ENCODE results near the gene TRIM62.

GRCh38 chr1:33173091-33173490, 8.8 kb downstream of the TRIM62 start:
- no peak for TF ChIP-seq CSDC2 (CRISPR knock-in tag; IDR thresholded peaks at IDR 0.05)
- TF ChIP-seq ZFP3 (CRISPR knock-in tag; IDR thresholded peaks at IDR 0.05), result no peak
- no peak for TF ChIP-seq ARNTL (CRISPR knock-in tag; IDR thresholded peaks at IDR 0.05; ENCODE audit: borderline replicate concordance, low read depth)
- TF ChIP-seq ZFP30 (CRISPR knock-in tag; IDR thresholded peaks at IDR 0.05), result no peak
- TF ChIP-seq RARB (CRISPR knock-in tag; IDR thresholded peaks at IDR 0.05), result no peak
- TF ChIP-seq PPARA (CRISPR knock-in tag; IDR thresholded peaks at IDR 0.05; ENCODE audit: borderline replicate concordance), result no peak
- no peak for TF ChIP-seq POU6F1 (CRISPR knock-in tag; IDR thresholded peaks at IDR 0.05; ENCODE audit: borderline replicate concordance, low read depth)
- no peak for TF ChIP-seq TCF4 (CRISPR knock-in tag; IDR thresholded peaks at IDR 0.05; ENCODE audit: borderline replicate concordance)
- TF ChIP-seq ESRRG (CRISPR knock-in tag; IDR thresholded peaks at IDR 0.05), result no peak
